HG02588 (cell line): ENCODE results near the gene TUBB1.
A peak's percentile ranks its signal among the peaks of the same experiment; 100 is the strongest.
"Not testable (repeated sequence)": the region's sequence is repeated elsewhere in the genome, so short reads cannot be mapped to it uniquely, and the experiment has no call there.

Experiments used
- ATAC-seq: cut with Tn5 transposase; IDR thresholded peaks from one replicate; pipeline ENCODE4 v1.9.1; 2021; ENCODE audit warnings: mild to moderate bottlenecking, moderate library complexity; ENCODE audit not compliant: unreplicated experiment

Gene TUBB1

GRCh38 chr20:59019217-59019616 is at the start of gene TUBB1:
Gene TUBB1, plus strand, starts transcription at chr20:59019429. Its CDS starts 94 bp downstream, at chr20:59019523.
- no peak for ATAC-seq

- ATAC-seq: no peak
These were observed 49.8 kb upstream of the TUBB1 start for GRCh38 chr20:58969439-58969838.

- ATAC-seq: no peak
These were observed 49.1 kb upstream of the TUBB1 start for GRCh38 chr20:58970146-58970545.

GRCh38 chr20:58971429-58971828 is 47.8 kb upstream of the TUBB1 start:
- ATAC-seq: no peak

GRCh38 chr20:58973179-58973578 is 46.0 kb upstream of the TUBB1 start:
- ATAC-seq: no peak

GRCh38 chr20:58973866-58974265 is 45.4 kb upstream of the TUBB1 start:
- ATAC-seq: no peak

- no peak for ATAC-seq
These were observed 43.9 kb upstream of the TUBB1 start for GRCh38 chr20:58975353-58975752.

GRCh38 chr20:58976061-58976730 is 43.0 kb upstream of the TUBB1 start:
- no peak for ATAC-seq

GRCh38 chr20:58978351-58979190 is 40.7 kb upstream of the TUBB1 start:
- no peak for ATAC-seq

GRCh38 chr20:58980711-58981627 is 38.3 kb upstream of the TUBB1 start, which contains the start of gene NELFCD:
Gene NELFCD, plus strand, starts transcription at chr20:58981256. Its CDS starts 54 bp downstream, at chr20:58981310.
- peak; percentile 80 for ATAC-seq

- peak; percentile 5 for ATAC-seq
These were observed 37.4 kb upstream of the TUBB1 start for GRCh38 chr20:58981628-58982364.

- ATAC-seq: no peak
These were observed 36.7 kb upstream of the TUBB1 start for GRCh38 chr20:58982406-58983114.

GRCh38 chr20:58983115-58983468 is 36.1 kb upstream of the TUBB1 start:
- ATAC-seq: not testable (repeated sequence)

- no peak for ATAC-seq
These were observed 34.5 kb upstream of the TUBB1 start for GRCh38 chr20:58984691-58985090.

GRCh38 chr20:58985656-58986055 is 33.6 kb upstream of the TUBB1 start:
- ATAC-seq: no peak

GRCh38 chr20:58986286-58986967 is 32.8 kb upstream of the TUBB1 start:
- ATAC-seq: no peak

- ATAC-seq: no peak
These were observed 32.2 kb upstream of the TUBB1 start for GRCh38 chr20:58986968-58987517.

- no peak for ATAC-seq
These were observed 31.3 kb upstream of the TUBB1 start for GRCh38 chr20:58987790-58988564.
